ENCODE data around the gene GALT.

DNA sequence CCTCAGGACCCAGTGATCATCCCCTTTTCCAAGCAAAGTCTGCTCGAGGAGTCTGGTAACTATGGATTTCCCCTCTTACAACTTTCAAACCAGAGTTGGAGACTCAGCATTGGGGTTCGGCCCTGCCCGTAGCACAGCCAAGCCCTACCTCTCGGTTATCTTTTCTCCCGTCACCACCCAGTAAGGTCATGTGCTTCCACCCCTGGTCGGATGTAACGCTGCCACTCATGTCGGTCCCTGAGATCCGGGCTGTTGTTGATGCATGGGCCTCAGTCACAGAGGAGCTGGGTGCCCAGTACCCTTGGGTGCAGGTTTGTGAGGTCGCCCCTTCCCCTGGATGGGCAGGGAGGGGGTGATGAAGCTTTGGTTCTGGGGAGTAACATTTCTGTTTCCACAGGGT lies 1.2 kb downstream of the GALT start:
- TF ChIP-seq, protein P1, sequence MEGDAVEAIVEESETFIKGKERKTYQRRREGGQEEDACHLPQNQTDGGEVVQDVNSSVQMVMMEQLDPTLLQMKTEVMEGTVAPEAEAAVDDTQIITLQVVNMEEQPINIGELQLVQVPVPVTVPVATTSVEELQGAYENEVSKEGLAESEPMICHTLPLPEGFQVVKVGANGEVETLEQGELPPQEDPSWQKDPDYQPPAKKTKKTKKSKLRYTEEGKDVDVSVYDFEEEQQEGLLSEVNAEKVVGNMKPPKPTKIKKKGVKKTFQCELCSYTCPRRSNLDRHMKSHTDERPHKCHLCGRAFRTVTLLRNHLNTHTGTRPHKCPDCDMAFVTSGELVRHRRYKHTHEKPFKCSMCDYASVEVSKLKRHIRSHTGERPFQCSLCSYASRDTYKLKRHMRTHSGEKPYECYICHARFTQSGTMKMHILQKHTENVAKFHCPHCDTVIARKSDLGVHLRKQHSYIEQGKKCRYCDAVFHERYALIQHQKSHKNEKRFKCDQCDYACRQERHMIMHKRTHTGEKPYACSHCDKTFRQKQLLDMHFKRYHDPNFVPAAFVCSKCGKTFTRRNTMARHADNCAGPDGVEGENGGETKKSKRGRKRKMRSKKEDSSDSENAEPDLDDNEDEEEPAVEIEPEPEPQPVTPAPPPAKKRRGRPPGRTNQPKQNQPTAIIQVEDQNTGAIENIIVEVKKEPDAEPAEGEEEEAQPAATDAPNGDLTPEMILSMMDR (IDR thresholded peaks at IDR 0.05; ENCODE audit: low read depth, low read length, poor library complexity, severe bottlenecking): no peak
- TF ChIP-seq EZH2phosphoT487 (IDR thresholded peaks at IDR 0.05; ENCODE audit: borderline replicate concordance, low read length): no peak

Data from DOHH2 (cell line).